Esophagus (tissue), 2 donors: ENCODE results near the gene GPR176. TPM values are rescaled to one million over a fixed set of nuclear protein-coding genes. Genes with fewer than 3 reads are reported as not detected.
A peak's percentile ranks its signal among the peaks of the same experiment; 100 is the strongest.

ENCODE experiments used
- H3K27ac ChIP-seq, 2 donors: one replicate each; pipeline ENCODE4 v1.5.1; 2013; ENCODE audit warnings: low read depth in 2 of 2, mild to moderate bottlenecking in 2 of 2, inconsistent platforms in 1 of 2, low read length in 1 of 2, moderate library complexity in 1 of 2
- H3K27me3 ChIP-seq, 2 donors: one replicate each; pipeline ENCODE4 v1.6.1; 2013; ENCODE audit warnings: low read length in 2 of 2, control low read depth in 1 of 2, mild to moderate bottlenecking in 1 of 2; ENCODE audit not compliant: insufficient read depth in 2 of 2, control insufficient read depth in 1 of 2
- H3K36me3 ChIP-seq, 2 donors: one replicate each; pipeline ENCODE4 v1.6.1; 2013; ENCODE audit warnings: low read length in 1 of 2; ENCODE audit not compliant: control insufficient read depth in 2 of 2, insufficient read depth in 2 of 2
- H3K4me1 ChIP-seq, 2 donors: one replicate each; pipeline ENCODE4 v1.6.1; 2013; ENCODE audit warnings: low read length in 1 of 2; ENCODE audit not compliant: control insufficient read depth in 2 of 2, insufficient read depth in 2 of 2
- H3K4me3 ChIP-seq, 2 donors: one replicate each; pipeline ENCODE4 v1.5.1; 2013; ENCODE audit warnings: low read length in 2 of 2, mild to moderate bottlenecking in 2 of 2, low read depth in 1 of 2, moderate library complexity in 1 of 2
- H3K9me3 ChIP-seq, 2 donors: one replicate each; pipeline ENCODE4 v1.6.1; 2013; ENCODE audit warnings: mild to moderate bottlenecking in 2 of 2, low read depth in 1 of 2, low read length in 1 of 2, moderate library complexity in 1 of 2; ENCODE audit not compliant: control insufficient read depth in 2 of 2, insufficient read depth in 1 of 2
- WGBS, 2 donors: extraction: QIAGEN DNeasy Blood & Tissue Kit; methylation state at CpG; one replicate each; pipeline ENCODE4 v1.1.7; 2013; 5-methylcytosine and 5-hydroxymethylcytosine counted together
- polyA plus RNA-seq, 2 donors: library from polyadenylated mRNA; stranded (reverse); fragments of 200-250 nt; gene quantifications; one replicate each; pipeline ENCODE4 v1.2.3, GENCODE V29; 2013
- donor health status: healthy with polysubstance abuse.
- donor health status: Bipolar disorder and iron deficiency.

GPR176 gene
- polyA plus RNA-seq, 2 donors: 0.22 to 0.42 TPM

DNA sequence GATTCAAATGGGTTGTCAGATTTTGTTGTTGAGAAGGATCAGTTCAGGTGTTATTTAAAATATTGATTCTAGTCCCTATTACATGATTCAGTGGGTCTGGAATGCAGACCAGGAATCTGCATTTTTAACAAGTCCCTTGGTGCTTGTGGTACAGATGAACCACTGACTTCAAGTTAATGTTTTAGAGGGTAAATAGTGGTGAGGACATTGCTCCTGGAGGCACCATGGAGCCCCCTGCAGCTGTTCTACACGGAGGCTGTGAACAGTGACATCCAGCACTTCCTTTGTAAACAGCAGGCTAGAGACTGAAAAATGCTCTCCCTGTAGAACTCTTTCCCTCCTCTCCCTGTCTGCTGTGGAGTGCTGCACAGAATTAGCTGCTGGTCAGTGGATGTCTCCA lies 132.6 kb downstream of the GPR176 start:
- H3K27ac ChIP-seq: no peak overlapping the region
- H3K27me3 ChIP-seq: no peaks in the 10 kb centered on the region
- WGBS, 2 donors: 44 to 47% methylated on average over 1 of the region's 1 CpG
- H3K4me3 ChIP-seq: no peak overlapping the region
- H3K36me3 ChIP-seq: no peaks in the 10 kb centered on the region
- H3K9me3 ChIP-seq: no peaks in the 10 kb centered on the region
- no peaks in the 10 kb centered on the region for H3K4me1 ChIP-seq

DNA sequence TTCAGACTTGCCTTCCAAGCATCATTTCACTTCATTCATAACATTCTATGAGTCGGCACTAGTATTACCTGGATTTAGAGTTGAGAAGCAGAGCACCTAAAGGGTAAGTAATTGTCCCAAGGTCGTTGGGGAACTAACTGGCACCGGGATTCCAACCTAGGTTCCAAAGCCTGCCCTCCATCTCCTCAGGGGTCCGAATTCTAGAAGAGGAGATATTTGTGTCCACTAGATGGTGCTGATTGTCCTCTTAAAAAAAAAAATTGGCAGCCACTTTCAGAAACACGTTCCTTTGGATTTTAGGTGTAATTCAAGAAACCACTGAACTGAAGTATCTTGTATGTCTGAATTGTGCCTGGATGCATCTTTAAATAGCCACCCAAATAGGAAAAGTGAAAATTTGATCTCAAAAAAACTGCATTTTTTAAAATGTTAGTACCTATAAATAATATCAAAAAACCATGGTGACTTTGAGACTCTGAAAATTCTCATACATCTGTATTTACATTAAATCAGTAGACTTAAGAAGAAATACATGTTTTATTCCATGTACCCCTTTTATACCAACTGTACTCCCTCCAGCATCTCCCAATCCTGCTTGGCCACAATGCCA lies 133.5 kb downstream of the GPR176 start:
- H3K4me1 ChIP-seq: no peaks in the 10 kb centered on the region
- 4 to 5% methylated on average over 5 of the region's 5 CpGs for WGBS, 2 donors
- no peaks in the 10 kb centered on the region for H3K36me3 ChIP-seq
- H3K27me3 ChIP-seq: no peaks in the 10 kb centered on the region
- H3K27ac ChIP-seq: no peak overlapping the region
- no peak overlapping the region for H3K4me3 ChIP-seq
- H3K9me3 ChIP-seq: no peaks in the 10 kb centered on the region

DNA sequence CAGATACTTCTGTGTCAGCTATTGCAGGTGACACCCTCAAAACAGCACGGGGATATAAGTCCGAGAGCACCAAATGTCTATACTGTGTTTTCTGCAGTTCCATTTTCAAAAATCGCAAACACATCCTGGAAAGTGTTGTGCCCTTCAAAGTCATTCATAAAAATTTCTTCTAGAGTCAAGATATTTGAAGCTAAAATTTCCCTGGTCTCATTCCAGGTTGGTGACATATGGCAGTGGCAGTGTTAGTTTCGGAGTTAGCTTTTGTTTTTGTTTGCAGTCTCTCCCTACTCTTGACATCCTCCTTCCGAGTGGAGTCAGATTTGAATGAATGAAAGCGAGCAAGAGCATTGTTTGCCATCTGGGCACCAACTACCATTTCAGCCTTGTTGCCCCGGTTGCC lies 134.2 kb downstream of the GPR176 start:
- WGBS, 2 donors: 81 to 82% methylated on average over 7 of the region's 7 CpGs
- no peaks in the 10 kb centered on the region for H3K4me1 ChIP-seq
- H3K9me3 ChIP-seq: no peaks in the 10 kb centered on the region
- no peak overlapping the region for H3K4me3 ChIP-seq
- no peak overlapping the region for H3K27ac ChIP-seq
- H3K36me3 ChIP-seq: no peaks in the 10 kb centered on the region
- H3K27me3 ChIP-seq: no peaks in the 10 kb centered on the region

DNA sequence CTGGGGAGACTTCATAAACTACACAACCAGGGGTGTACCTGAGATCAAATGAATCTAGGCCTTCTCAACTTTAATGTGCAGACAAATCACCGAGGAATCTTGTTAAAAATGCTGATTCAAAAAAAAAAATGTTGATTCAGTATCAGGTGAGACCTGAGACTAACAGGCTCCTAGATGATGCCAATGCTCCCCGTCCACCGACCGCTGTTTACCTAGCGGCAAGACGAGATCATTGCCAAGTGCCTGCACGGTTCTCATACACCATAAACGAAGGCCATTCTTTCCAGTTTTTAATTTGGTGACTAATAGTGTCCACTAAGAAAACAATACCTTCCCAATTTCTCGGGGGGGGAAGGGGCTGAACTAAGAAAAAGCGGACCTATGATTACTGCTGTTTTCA lies 134.9 kb downstream of the GPR176 start:
- 46 to 50% methylated on average over 10 of the region's 10 CpGs for WGBS, 2 donors
- H3K9me3 ChIP-seq: no peaks in the 10 kb centered on the region
- no peaks in the 10 kb centered on the region for H3K27me3 ChIP-seq
- H3K36me3 ChIP-seq: no peaks in the 10 kb centered on the region
- H3K4me1 ChIP-seq: no peaks in the 10 kb centered on the region
- no peak overlapping the region for H3K4me3 ChIP-seq
- no peak overlapping the region for H3K27ac ChIP-seq

DNA sequence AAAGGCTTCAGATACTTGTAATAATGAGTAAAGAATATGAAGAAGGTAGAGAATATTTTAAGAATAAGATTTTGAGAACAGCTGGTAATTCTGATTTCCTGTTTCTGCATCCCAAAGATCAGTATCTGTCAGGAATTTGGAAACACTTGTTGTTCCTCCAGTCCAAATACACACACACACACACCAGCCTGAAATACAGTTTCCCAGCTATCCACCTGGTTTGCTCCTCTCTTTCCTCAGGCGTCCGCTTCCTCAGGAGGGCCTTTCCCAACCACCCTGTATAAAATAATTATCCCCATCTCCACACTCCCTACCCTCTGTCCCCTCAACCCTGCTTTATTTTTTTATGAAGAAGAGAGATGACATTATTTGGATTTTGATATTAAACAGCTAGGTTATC lies 135.4 kb downstream of the GPR176 start:
- Histone ChIP-seq H3K9me3 (no peaks in the 10 kb centered on the region), H3K27me3 (no peaks in the 10 kb centered on the region), H3K36me3 (no peaks in the 10 kb centered on the region), H3K4me3 (no peak overlapping the region), H3K4me1 (no peaks in the 10 kb centered on the region), H3K27ac (no peak overlapping the region)
- WGBS, 2 donors: 82 to 83% methylated on average over 2 of the region's 2 CpGs

DNA sequence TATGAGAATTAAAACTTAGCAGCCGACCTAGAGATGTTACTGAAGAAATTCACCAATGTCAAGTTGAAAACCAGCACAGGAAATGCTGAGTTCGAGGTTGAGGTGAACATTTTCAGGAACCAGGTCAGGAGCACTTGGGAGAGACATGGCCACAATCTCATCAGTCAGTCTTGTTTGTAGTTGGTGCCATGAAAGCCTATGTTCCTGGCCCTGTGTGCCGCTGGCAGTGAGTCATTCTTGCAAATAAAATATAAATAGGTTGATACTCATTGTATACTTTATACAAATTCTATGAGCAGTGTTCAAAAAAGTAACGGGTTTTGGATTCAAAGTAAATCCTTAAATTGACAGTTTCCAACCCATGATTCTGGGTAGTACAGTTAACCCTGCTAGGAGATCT lies 135.9 kb downstream of the GPR176 start:
- H3K9me3 ChIP-seq: no peaks in the 10 kb centered on the region
- H3K27ac ChIP-seq: peak overlapping the region in 1 of 2 donors; percentile 19
- H3K4me3 ChIP-seq: peak overlapping the region in 1 of 2 donors; percentile 84
- no peaks in the 10 kb centered on the region for H3K36me3 ChIP-seq
- H3K4me1 ChIP-seq: no peaks in the 10 kb centered on the region
- H3K27me3 ChIP-seq: no peaks in the 10 kb centered on the region
- 25 to 44% methylated on average over 4 of the region's 4 CpGs for WGBS, 2 donors

DNA sequence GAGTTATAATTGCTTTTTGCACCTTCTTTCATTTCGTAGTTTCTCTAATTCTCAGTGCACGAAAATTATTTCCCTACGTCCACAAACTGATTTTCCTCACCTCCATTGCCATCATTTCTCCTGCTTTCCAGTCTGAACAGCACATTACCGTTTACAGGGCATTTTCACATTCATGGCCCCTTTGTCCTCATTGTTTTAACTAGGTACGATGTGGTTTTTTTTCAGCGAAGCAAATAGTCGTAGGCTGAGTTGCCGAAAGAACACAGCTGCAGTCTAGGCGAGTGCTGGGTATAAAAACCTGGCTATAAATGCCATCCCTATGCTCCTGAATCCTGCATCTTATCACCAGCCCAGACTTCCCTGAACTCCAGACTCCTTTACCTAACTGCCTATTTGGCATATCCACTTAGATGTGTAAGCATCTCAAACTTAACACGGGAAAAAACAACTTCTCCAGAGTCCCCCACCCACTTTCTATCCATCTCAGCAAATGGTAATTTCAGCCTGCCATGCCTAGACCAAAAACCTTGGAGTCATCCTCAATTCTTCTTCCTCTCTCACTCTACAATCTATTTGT lies 136.7 kb downstream of the GPR176 start:
- H3K27ac ChIP-seq: peak overlapping the region; percentile 40 to 63
- H3K4me1 ChIP-seq: no peaks in the 10 kb centered on the region
- H3K4me3 ChIP-seq: peak overlapping the region; percentile 84 to 88
- H3K9me3 ChIP-seq: no peaks in the 10 kb centered on the region
- 1 to 2% methylated on average over 10 of the region's 10 CpGs for WGBS, 2 donors
- no peaks in the 10 kb centered on the region for H3K27me3 ChIP-seq
- no peaks in the 10 kb centered on the region for H3K36me3 ChIP-seq

DNA sequence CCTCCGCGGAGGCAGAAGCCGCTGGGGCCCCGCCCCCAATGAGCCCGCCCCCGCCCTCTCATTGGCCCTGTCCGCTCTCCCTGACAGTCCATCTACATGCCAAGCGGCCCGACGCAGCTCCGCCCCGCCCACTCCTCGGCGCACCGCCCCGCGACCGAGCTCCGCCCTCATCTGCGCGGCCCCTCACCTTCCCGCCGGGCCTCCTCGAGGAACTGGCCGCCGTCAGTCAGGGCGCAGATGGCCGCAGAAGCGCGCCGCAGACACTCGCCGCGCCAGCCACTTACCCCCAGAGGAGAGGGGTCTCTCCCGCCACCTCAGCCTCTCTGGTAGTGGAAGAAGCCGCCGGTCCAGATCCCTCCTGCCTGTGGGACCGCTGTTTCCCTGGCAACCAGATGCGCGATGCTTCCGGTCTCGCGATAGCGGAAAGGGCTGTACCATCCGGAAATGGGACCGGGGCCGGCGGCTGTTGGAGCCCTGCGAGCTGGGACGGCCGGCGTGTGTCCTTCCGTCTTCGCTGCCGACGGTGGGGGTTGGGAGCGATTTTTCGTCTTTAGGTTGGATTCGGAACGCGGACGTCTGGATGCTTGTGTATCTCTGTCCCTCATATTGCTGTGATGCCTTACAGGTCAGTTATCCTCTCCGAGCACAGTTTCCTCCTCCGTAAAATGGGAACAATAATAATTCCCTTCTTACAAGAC lies 137.5 kb downstream of the GPR176 start, which contains the start of gene FSIP1:
Gene FSIP1, minus strand, starts transcription at position 401 of the 698 bp plus-strand sequence. CDS start 6,317 bp downstream, outside the sequence.
- Histone ChIP-seq H3K4me3 (peak within 1 kb of the TSS; percentile 84 to 88), H3K9me3 (no peaks in the 10 kb centered on the region), H3K4me1 (no peaks in the 10 kb centered on the region), H3K27ac (peak within 1 kb of the TSS; percentile 63 to 80), H3K36me3 (no peaks in the 10 kb centered on the region), H3K27me3 (no peaks in the 10 kb centered on the region)
- 0 to 1% methylated on average over 62 to 64 of the region's 64 CpGs for WGBS, 2 donors

DNA sequence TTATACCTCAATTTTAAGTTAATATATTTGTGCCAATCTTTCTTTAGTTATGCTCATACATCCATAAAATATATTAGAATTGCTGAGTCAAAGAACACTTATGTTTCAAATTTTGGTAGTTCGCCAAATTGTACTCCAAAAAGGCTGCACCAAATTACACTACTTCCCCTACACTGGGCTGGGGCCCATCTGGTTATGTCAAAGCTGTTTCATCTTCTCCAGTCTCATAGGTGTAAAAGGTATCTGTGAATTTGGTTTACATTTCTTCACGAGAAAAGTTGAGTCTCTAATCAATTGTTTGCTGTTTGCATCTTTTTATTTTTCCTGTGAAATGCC lies 138.1 kb downstream of the GPR176 start:
- Histone ChIP-seq H3K9me3 (no peaks in the 10 kb centered on the region), H3K36me3 (no peaks in the 10 kb centered on the region), H3K27ac (no peak overlapping the region), H3K4me3 (peak overlapping the region in 1 of 2 donors; percentile 84), H3K27me3 (no peaks in the 10 kb centered on the region), H3K4me1 (no peaks in the 10 kb centered on the region)
- WGBS, 2 donors: 61 to 68% methylated on average over 2 of the region's 2 CpGs
